GM19043 (cell line): Measurements from ENCODE around the gene STEAP4.
A peak's percentile ranks its signal among the peaks of the same experiment; 100 is the strongest.
"Not testable (repeated sequence)": the region's sequence is repeated elsewhere in the genome, so short reads cannot be mapped to it uniquely, and the experiment has no call there.

Experiments
- ATAC-seq: cut with Tn5 transposase; IDR thresholded peaks from one replicate; pipeline ENCODE4 v1.9.1; 2021; ENCODE audit warnings: low read depth; ENCODE audit not compliant: unreplicated experiment

Gene STEAP4

DNA sequence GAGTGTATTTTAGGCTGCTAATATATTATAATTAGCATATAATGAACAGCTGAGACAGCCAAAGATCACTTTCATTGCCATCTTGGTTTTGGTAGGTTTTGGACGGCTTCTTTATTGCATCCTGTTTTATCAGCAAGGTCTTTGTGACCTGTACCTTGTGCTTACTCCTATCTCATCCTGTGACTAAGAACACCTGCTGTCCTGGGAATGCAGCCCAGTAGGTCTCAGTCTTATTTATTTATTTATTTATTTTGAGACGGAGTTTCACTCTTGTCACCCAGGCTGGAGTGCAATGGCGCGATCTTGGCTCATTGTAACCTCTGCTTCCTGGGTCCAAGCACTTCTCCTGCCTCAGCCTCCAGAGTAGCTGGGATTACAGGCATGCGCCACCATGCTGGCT, 31.8 kb downstream of the STEAP4 start:
- ATAC-seq, result not testable (repeated sequence)

DNA sequence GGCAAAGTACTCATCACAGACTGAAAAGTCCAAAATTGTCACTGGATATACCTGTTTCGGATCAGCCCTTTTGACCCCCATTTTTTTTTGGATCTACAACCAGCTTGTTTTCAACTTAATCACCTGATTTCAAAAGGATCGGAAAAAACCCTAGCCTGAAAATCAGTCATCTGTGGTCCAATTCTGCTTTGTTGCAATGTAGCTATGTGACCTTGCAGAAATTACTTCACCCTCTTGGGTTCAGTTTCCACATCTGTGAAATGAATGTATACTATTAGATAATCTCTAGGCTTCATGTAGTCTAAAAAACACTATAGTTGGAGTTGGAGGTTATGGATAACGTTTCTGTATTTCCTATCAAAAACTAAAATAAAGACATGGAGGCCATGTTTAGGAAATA, 37.1 kb downstream of the STEAP4 start:
- ATAC-seq, result no peak

DNA sequence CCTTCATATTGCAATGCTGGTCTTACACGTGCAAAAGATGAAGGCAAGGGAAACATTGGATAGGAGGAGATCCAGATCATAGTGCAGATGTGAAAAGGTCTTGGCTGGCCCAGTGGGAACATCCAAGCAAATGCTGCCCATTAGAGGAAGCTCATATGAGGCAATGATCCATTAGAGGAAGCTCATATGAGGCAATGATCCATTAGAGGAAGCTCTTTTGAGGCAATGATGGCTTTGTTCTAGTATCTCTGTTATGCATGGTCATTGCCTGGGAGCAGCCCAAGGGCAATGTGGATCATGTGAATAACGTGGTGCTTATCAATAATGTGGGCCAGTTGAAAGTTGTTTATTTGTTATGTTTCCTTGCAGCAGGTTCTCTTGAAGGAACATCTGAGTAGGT, 37.8 kb downstream of the STEAP4 start:
- ATAC-seq, result no peak

DNA sequence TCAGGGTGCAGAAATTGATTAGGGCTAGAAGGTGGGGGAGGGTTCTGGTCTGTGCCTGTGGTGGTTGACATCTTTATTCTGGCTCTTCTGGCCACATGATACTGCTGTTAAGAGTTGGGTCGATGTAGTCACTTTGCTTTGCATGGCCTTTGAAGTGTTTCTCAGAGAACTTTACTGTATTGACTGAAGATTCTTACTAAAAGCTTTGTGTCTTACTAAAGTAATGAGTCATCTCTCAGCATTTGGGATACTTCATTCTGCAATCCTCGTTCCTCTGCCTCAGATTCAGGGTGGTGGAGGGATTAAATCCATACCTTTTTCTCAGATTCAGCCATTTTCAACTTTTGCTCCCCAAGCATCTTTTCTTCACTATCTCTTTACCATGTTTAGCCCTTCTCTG, 38.6 kb downstream of the STEAP4 start:
- no peak for ATAC-seq

DNA sequence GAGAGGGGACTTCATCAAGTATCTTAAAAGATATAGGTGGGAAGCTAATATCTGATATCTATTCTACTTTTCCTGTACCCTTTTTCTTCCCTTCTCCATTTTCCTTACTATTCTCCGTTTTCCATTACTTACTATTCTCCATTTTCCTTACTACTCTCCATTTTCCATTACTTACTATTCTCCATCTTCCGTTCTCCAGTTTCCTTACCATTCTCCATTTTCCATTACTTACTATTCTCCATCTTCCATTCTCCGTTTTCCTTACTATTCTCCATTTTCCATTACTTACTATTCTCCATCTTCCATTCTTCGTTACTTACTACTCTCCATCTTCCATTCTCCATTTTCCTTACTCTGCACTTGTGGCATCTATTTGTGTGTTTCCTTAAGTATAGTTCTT, 39.3 kb downstream of the STEAP4 start:
- ATAC-seq, result no peak

DNA sequence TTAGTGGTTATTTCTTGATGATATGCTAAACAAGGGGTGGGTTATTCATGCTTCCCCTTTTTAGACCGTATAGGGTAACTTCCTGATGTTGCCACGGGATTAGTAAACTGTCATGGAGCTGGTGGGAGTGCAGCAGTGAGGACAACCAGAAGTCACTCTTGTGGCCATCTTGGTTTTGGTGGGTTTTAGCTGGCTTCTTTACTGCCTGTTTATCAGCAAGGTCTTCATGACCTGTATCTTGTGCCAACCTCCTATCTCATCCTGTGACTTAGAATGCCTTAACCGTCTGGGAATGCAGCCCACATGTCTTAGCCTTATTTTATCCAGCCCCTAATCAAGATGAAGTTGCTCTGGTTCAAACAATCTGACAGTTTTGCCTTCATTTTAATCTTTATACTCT, 41.7 kb downstream of the STEAP4 start:
- ATAC-seq, result not testable (repeated sequence)

DNA sequence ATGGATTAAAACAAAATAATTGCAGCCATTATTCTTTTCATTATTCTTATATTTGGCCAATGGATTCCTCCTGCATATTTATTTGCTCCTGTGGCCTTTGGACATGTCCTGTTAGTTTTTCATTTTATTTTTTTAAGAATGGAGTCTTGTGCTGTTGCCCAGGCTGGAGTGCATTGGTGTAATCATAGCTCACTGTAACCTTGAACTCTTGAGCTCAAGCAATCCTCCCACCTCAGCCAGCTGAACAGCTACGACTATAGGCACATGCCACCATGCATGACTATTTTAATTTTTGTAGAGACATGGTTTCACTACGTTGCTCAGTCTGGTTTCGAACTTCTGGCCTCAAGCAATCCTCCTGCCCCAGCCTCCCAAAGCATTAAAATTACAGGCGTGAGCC, 44.1 kb downstream of the STEAP4 start:
- ATAC-seq, result no peak

DNA sequence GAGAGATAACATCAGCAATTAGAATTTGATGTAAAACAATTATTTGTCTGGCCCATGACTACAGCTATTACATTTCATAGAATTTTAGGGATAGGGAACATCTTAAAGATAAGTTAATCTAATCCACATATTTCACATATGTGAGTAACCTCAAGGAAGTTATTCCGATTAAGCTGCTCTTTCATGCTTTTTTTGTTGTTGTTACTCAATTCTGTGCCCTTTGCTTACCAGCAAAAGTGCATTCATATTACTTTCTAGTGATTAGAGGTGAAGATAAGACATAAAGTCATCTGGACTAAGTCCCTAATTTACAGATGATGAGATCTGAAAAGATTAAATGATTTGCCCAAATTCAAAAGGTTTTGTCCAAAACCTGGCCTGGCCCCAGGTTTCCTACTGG, 46.0 kb downstream of the STEAP4 start:
- ATAC-seq, result no peak

DNA sequence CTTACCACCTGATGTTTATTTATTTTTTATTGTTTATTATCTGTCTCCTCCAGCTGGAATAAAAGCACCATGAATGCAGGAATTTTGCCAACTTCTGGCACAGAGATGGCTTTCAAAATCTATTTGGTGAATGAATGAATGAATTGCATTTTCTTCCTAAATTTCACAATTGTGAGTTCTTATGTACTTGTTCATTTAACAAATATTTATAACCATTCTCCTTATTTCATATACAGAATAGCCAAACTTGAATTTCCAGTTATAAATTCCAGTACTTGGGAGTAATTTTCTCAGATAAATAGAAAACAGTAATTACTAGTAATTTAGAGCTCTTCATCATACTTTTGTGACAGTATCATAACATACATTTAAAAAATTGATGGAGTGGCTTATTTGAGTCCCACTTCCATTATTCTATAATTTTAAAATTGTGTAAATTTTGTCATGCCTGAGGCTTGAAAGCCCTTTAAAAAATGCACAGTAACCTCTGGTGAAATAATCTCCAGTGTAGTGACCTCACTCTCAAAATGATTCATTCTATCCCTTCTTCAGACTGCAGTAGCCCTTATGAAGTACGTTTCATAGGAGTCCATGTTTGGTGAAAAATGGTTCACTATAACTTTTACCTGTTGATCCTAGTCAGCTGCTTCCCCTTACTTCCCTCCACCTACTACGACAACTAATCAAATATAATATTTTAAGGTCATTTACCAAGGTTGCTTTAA, 46.9 kb downstream of the STEAP4 start:
- ATAC-seq, result no peak

DNA sequence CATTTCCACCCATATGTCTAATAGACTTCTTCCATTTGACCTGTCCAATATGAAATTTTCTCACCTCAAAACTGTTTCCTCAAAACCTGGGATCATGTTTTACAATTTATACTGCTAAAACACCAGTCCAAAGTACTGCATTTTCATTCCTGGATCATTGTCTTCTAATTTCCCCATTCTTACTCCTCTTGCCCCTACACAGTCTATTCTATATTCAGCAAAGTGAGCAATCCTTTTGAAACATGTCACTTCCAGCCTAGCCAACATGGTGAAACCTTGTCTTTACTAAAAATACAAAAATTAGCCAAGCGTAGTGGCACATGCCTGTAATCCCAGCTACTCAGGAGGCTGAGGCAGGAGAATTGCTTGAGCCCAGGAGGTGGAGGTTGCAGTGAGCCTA, 48.4 kb downstream of the STEAP4 start:
- not testable (repeated sequence) for ATAC-seq

DNA sequence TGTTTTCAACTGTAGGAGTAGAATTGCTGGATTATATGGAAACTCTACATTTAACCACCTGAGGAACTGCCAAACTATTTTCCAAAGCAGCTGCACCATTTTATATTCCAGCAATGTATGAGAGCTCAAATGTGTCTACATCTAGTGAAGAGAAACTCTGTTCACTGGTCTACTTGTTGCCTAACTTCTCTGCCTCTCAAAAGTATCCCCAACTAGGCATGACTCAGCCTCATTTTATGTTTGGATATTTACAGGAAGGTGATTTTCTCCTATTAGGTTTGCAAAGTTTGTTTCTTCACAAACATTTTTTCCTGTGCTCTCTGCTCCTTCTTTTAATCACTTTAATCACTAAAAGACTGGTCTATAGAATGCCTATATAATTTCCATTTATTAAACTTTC, 49.8 kb downstream of the STEAP4 start:
- no peak for ATAC-seq

DNA sequence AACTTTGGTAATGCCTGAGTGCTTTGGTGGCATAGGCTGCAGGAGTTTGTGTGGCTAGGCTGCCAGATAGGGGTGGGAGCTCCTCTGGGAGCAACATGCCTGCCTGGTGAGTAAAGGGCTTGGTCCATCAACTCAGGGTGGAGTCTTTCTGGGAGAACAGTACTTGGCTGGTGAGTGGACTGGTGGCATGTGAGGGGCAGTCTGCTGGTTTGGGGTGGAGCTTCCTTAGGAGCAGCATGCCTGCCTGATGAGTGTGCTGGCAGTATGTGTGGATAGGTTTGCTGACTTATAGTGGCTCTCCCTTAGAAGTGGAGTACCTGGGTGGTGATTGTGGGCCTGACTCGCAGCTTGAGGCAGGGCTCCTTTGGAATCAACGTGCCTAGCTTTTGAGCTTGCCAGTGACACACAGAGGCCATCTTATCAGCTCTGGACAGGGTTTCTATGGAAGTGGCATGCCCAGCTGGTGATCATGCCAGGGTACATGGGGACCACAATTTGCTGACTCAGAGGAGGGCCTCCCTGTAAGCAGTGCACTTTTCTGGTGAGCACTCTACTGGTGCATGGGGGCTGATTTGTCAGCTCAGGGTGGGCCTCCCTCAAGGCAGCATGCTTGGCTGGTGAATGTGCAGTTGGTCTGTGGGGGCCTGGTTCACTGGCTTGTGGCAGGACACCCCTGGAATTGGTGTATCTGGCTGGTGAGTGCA, 51.8 kb downstream of the STEAP4 start:
- ATAC-seq, result no peak

DNA sequence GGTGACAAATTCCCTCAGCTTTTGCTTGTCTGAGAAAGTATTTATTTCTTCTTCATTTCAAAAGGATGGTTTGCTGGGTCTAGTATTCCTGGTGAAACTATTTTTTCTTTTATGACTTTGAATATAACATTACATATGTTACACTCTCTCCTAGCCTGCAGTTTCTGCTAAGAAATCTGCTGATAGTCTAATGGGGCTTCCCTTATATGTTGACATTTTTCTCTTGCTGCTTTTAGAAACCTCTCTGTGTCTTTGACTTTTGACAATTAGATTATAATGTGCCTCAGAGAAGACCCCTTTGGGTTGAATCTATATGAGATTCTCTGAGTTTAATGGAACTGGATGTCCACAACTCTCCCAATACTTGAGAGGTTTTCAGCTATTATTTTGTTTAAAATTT, 53.1 kb downstream of the STEAP4 start:
- no peak for ATAC-seq

DNA sequence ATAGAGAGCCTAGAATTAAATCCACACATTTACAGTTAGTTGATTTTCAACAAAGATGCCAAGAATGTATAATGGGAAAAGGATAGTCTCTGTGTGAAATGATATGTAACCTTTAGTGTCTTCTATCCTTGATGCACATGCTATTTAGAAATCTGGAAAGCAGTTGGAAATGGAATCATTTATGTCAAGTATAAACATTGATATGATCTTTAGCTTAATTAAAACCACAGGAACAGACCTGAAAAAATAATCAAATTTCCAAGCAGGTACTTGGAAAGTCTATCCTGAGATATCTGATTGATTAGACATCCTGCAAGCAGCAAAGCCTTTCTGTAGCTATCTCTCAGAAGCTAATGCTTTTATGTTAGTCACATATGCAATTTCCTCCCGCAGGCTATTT, 62.4 kb downstream of the STEAP4 start:
- ATAC-seq, result no peak

DNA sequence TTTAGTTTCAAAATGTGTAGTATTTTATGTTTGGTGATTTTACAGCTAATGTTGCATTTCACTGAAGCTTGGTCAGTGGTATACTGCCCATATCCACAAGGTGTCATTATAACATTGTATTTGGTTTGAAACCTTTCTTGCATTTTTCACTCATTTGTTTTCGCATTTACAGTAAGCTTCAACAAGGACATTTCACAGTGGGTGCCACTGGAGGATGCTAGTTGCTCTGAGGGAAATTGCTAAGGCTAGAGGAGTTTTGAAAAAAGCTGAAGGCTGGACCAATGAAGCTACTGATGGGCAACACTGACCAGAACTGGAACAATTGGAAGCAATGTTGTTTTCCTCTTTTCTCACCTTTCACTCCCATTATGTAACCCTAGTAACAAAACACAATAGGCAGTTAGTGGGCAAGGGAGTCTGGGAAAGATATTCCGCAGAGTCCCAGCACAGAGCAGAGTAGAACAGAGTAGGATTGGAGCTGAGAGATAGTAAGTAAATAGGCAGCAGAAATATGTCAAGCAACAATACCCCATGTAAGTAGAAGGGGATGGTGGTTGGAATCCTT, 63.3 kb downstream of the STEAP4 start:
- ATAC-seq, result peak; percentile 78

DNA sequence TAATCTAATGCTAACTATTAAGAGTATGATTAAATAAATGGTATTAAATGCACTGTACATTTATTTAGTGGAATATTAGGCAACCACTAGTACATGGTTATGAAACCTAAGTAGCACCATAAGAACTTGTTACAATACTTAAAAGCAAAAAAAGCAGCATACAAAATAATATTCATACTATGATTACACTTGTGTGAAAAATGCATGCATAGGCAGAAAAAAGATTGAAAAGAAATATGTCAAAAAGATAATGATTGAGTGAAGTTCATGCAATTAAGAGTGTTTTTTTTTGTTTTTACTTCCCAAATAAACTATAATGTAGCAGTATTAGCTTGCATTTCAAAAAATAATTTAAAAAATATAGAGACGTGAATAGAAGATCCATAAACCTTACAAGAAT, 66.8 kb downstream of the STEAP4 start:
- no peak for ATAC-seq

DNA sequence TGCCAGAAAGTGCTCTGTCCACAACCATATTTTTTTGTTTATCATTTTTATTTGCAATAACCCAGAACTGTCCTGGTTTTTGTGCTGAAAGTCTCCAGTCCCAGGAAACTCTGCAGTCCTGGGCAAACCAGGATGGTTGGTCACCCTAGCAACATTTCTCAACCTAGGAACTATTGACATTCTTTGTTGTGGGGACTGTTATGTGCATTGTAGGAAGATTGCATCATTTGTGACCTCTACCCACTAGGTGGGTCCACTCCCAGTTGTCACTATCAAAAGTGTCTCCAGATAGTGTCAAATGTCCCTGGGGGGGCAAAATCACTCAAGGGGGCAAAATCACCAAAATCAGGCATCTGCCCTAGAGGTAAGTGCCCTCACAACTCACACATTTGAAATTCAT, 72.9 kb downstream of the STEAP4 start:
- no peak for ATAC-seq

DNA sequence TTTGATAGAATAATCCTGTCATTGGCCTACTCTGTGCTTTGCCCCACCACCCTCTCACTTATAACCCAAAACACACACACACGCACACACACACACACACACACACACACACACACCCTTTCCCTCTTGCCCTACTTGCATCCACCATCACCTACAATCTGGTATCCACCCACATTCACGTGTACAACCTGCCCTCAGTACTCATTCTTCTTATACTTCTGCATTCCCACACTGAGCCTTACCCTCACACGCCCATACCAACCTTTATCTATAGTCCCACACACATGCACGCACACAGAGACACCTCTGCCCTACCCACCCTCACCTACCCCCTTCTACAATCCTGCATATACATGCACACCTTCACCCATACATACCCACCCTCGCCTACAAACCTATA, 76.0 kb downstream of the STEAP4 start:
- ATAC-seq, result no peak

DNA sequence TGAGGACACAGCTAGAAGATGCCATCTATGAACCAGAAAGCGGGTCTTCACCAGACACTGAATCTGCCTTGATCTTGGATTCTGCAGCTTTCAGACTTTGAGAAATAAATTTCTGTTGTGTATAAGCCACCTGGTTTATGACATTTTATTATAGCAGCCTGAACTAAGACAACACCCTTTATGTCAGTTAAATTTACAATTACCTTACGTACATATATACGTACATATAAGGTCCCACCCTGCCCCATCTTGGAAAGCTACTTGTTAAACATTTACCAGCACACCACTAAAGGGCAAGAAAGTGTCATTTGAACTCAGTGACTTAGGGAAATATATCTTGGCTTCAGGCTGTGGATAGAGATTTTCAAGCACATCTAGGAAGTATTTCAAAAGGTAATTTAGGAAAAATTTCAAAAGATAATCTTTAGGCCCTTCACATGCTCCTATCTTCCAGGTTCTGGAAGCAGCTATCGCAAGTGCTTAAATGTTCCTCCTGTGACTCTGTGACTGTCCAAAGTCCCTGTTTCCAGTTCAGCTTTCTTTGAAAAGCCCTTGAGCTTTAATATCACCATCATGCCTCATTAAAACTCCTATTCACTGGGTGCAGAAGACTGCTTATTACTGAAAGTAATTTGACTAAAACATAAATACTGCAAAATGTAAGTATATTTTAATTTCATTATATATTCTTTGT, 77.2 kb downstream of the STEAP4 start:
- ATAC-seq, result no peak

DNA sequence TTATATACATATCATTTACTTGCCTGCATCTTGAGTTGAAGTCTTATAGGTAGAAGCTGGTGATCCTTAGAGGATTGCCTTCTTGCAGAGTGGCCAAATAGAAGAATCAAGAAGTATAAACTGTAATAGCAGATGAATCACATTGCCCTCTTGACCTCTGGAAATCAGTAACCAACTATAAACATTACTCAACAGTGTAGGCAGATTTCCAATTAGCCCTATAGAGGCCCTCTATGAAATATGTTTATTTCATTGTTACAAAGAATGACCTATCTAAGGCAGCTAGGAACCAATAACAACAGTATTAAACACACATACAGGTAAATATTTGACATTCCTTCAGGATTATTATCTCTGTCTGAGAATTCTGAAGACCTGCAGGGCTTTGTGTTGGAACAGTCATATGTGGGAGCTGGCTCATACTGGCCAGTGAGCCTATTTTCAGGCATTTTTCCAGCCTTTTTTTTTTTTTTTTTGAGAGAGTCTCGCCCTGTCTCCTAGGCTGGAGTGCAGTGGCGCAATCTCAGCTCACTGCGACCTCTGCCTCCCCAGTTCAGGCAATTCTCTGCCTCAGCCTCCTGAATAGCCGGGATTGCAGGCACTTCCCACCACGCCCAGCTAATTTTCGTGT, 79.7 kb downstream of the STEAP4 start:
- ATAC-seq, result no peak

DNA sequence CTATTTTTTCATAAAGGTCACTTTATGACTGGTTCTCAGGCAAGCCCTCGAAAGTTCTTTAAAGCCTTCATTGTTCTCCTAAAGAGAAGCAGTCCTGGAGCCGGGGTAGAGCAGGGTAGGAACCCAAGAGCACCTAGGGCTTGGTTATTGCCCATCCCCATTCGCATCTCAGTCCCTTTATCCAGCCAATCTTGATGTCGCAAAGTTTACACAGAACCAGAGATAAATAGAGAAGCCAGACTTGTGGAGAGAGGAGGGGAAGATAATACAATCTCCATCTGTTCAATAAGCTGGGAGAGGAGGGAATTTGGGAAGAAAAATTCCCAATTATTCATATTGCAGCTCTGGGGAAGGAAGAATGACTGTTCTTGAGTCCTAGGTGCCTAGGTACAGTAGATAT, 80.5 kb downstream of the STEAP4 start:
- no peak for ATAC-seq
